ENCODE data around the gene EFCAB14.
"Not testable (repeated sequence)": the region's sequence is repeated elsewhere in the genome, so short reads cannot be mapped to it uniquely, and the experiment has no call there.

The EFCAB14 gene

DNA sequence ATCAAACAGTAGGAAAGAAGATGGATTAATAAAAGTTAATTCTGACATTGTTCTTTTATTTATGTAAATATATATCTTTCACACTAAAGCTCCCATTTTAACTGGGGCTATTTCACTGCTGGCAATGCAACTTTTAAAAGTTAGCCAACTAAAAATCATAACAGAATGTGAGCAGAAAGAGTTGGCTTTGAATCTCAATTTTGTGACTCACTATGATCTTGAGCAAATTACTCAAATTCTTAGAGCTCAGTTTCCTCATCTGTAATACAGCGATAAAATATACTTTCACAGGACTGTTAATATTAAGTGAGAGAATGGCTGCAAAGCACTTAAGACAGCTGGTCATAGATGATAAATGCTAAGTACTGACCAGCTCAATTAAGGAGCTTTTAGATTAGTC lies 10.8 kb downstream of the EFCAB14 start:
- Mint-ChIP-seq H3K4me3 (no peak overlapping the region), H3K27me3 (no peaks in the 10 kb centered on the region), H3K4me1 (peaks cover 6 to 10% of the 10 kb centered on the region in 2 donors), H3K27ac (no peak overlapping the region), H3K36me3 (peaks cover 19 to 33% of the 10 kb centered on the region in 2 donors), H3K9me3 (no peaks in the 10 kb centered on the region)
- no peak for ATAC-seq (replicated peaks)
- no peak for DNase-seq

DNA sequence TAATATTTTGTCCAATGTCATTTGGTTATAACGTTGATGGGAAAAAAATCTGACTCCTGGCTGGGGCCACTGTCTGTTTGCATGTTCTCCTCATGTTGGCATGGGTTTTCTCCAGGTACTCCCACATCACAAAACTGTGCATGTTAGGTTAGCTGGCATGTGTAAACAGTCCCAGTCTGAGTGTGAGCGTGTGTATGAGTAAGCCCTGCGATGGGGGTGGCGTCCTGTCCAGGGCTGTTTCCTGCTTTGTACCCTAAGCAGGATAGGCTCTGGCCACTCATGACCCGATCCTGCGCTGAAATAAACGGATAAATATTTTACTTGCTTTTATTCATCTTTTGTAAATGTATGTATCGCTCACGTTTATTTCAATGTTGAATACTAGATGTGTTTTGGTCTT lies 13.5 kb downstream of the EFCAB14 start:
- Mint-ChIP-seq H3K27me3 (no peaks in the 10 kb centered on the region), H3K36me3 (peaks cover 23 to 35% of the 10 kb centered on the region in 2 donors), H3K27ac (no peak overlapping the region), H3K4me1 (peaks cover 12 to 16% of the 10 kb centered on the region in 2 donors), H3K9me3 (no peaks in the 10 kb centered on the region), H3K4me3 (no peak overlapping the region)
- no peak for ATAC-seq (replicated peaks)
- no peak for DNase-seq

DNA sequence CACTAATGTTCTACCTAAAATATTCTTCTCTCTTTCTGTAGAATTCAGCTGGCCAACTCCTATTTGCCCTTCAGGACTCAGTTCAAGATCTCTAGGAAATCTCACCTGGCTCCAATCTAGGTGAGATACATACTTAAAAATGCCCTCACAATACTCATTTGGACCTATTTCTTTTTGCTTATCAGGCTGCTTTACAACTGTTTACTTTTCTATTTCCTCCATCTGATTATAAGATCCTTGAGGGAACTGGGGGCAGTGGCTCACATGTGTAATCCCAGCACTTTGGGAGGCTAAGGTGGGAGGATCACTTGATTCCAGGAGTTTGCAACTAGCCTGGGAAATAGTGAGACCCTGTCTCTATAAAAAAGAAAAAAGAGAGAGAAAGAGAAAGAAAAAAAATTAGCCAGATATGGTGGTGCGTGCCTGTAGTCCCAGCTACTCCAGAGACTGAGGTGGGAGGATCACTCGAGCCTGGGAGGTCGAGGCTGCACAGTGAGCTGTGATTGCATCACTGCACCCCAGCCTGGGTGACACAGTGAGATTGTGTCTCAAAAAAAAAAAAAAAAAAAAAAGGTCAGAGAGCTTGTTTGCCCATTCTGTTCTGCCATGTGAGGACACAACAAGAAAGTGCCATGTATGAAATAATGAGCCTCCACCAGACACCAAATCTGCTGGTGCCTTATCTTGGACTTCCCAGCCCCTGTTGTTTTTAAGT lies 14.8 kb downstream of the EFCAB14 start:
- no peak overlapping the region for H3K4me3 Mint-ChIP-seq
- DNase-seq (no peak), ATAC-seq (replicated peaks) (no peak)
- no peak overlapping the region for H3K27ac Mint-ChIP-seq
- H3K36me3 Mint-ChIP-seq, result peaks cover 22 to 31% of the 10 kb centered on the region in 2 donors
- H3K9me3 Mint-ChIP-seq, result no peaks in the 10 kb centered on the region
- no peaks in the 10 kb centered on the region for H3K27me3 Mint-ChIP-seq
- peaks cover 15 to 21% of the 10 kb centered on the region in 2 donors for H3K4me1 Mint-ChIP-seq

DNA sequence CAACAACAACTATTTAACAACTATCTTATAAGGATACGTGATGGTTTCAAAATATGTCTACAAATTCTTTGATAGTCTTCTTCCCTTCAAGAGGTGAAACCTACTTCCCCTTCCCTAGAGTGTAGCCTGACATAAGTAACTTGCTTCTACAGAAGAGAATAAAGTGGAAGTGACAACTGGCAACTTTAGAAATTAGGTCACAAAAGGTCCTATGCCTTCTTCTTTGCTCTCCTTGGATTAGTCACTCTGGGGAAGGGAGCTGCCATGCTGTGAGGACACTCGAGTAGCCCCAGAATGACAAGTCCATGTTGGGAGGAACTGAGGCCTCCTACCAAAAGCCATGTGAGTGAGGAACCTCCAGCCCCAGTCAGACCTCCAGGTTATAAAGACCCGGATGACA lies 19.2 kb downstream of the EFCAB14 start:
- H3K4me1 Mint-ChIP-seq, result peaks cover 19 to 25% of the 10 kb centered on the region in 2 donors
- H3K4me3 Mint-ChIP-seq, result no peak overlapping the region
- no peak for DNase-seq
- peaks cover 3 to 6% of the 10 kb centered on the region in 2 donors for H3K9me3 Mint-ChIP-seq
- peak; percentile 87 to 99 for ATAC-seq (replicated peaks)
- peak overlapping the region; percentile 73 for H3K27ac Mint-ChIP-seq
- no peaks in the 10 kb centered on the region for H3K27me3 Mint-ChIP-seq
- peaks cover 32 to 51% of the 10 kb centered on the region in 2 donors for H3K36me3 Mint-ChIP-seq

GRCh38 chr1:46697053-46697452 lies 21.9 kb downstream of the EFCAB14 start:
- H3K36me3 Mint-ChIP-seq, result peaks cover 36 to 42% of the 10 kb centered on the region in 2 donors
- no peak for DNase-seq
- H3K4me3 Mint-ChIP-seq, result no peak overlapping the region
- H3K27ac Mint-ChIP-seq, result no peak overlapping the region
- H3K27me3 Mint-ChIP-seq, result no peaks in the 10 kb centered on the region
- peaks cover 3 to 6% of the 10 kb centered on the region in 2 donors for H3K9me3 Mint-ChIP-seq
- no peak for ATAC-seq (replicated peaks)
- H3K4me1 Mint-ChIP-seq, result peaks cover 13 to 25% of the 10 kb centered on the region in 2 donors

DNA sequence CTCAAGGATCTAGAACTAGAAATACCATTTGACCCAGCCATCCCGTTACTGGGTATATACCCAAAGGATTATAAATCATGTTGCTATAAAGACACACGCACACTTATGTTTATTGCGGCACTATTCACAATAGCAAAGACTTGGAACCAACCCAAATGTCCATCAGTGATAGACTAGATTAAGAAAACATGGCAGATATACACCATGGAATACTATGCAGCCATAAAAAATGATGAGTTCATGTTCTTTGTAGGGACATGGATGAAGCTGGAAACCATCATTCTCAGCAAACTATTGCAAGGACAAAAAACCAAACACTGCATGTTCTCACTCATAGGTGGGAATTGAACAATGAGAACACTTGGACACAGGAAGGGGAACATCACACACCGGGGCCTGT lies 24.2 kb downstream of the EFCAB14 start:
- not testable (repeated sequence) for H3K27ac Mint-ChIP-seq; H3K9me3 Mint-ChIP-seq; ATAC-seq (replicated peaks); H3K27me3 Mint-ChIP-seq; DNase-seq; H3K4me3 Mint-ChIP-seq
- Mint-ChIP-seq H3K4me1 (peaks cover 13 to 25% of the 10 kb centered on the region in 2 donors), H3K36me3 (peaks cover 41 to 51% of the 10 kb centered on the region in 2 donors)

GRCh38 chr1:46692811-46693770 lies 25.8 kb downstream of the EFCAB14 start:
- DNase-seq, result no peak
- Mint-ChIP-seq H3K9me3 (peaks cover 3 to 6% of the 10 kb centered on the region in 2 donors), H3K27ac (no peak overlapping the region), H3K27me3 (no peaks in the 10 kb centered on the region), H3K4me3 (no peak overlapping the region), H3K36me3 (peaks cover 47 to 56% of the 10 kb centered on the region in 2 donors), H3K4me1 (peaks cover 10 to 25% of the 10 kb centered on the region in 2 donors)
- no peak for ATAC-seq (replicated peaks)

- Mint-ChIP-seq H3K4me3 (no peak overlapping the region), H3K27me3 (no peaks in the 10 kb centered on the region), H3K4me1 (peaks cover 10 to 25% of the 10 kb centered on the region in 2 donors), H3K27ac (peak overlapping the region; percentile 14), H3K36me3 (peaks cover 52 to 57% of the 10 kb centered on the region in 2 donors), H3K9me3 (peaks cover 3 to 6% of the 10 kb centered on the region in 2 donors)
- ATAC-seq (replicated peaks) (no peak), DNase-seq (no peak)
These were observed 26.7 kb downstream of the EFCAB14 start for GRCh38 chr1:46691997-46692790.

- H3K27me3 Mint-ChIP-seq, result no peaks in the 10 kb centered on the region
- no peak overlapping the region for H3K27ac Mint-ChIP-seq
- H3K4me3 Mint-ChIP-seq, result no peak overlapping the region
- peaks cover 10 to 25% of the 10 kb centered on the region in 2 donors for H3K4me1 Mint-ChIP-seq
- DNase-seq (no peak), ATAC-seq (replicated peaks) (no peak)
- H3K36me3 Mint-ChIP-seq, result peaks cover 57 to 58% of the 10 kb centered on the region in 2 donors
- peaks cover 3 to 6% of the 10 kb centered on the region in 2 donors for H3K9me3 Mint-ChIP-seq
These were observed 27.9 kb downstream of the EFCAB14 start for GRCh38 chr1:46690931-46691421.

DNA sequence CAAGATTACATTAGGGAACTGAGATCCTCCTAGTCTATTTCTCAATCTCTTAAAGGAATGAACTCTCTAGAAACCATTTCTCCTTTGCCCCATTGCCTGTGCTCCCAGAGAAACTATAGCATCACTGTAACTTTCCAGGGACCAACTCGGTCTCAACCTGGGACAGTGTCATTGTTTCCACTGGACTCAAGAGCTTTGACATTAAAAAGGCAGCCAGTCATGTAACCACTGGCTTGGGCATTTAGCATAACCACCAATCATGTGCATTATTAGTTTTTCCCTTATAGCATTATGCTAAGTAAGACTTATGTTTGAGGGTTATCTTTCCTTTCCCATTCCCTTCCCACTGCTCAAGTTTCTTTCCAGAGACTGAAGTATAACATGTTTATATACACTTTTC lies 29.0 kb downstream of the EFCAB14 start:
- no peak for DNase-seq
- H3K4me1 Mint-ChIP-seq, result peaks cover 10 to 20% of the 10 kb centered on the region in 2 donors
- H3K27ac Mint-ChIP-seq, result peak overlapping the region; percentile 37
- no peaks in the 10 kb centered on the region for H3K9me3 Mint-ChIP-seq
- peaks cover 49 to 51% of the 10 kb centered on the region in 2 donors for H3K36me3 Mint-ChIP-seq
- peak; percentile 81 to 89 for ATAC-seq (replicated peaks)
- H3K4me3 Mint-ChIP-seq, result no peak overlapping the region
- H3K27me3 Mint-ChIP-seq, result no peaks in the 10 kb centered on the region

DNA sequence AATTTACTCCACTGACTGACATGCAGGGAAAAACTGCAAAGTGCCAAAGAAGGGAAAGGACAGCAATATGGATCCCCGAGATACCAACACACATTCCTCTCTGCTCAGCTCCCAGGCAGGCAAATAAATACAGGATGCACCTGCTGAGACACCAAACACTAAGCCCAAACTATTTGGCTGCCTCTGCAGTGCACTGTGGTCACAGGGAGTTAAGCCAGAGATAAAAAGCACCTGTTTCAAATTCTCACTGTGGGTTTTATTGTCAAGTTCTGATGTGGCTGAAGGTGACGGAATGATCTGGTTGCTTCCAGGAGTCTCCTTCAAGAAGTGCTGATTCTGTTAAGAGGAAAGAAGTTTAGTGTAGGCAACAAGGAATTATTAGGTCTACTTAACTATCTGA lies 29.6 kb downstream of the EFCAB14 start:
- H3K9me3 Mint-ChIP-seq, result no peaks in the 10 kb centered on the region
- ATAC-seq (replicated peaks) (no peak), DNase-seq (no peak)
- peaks cover 48 to 50% of the 10 kb centered on the region in 2 donors for H3K36me3 Mint-ChIP-seq
- no peaks in the 10 kb centered on the region for H3K27me3 Mint-ChIP-seq
- peaks cover 10 to 20% of the 10 kb centered on the region in 2 donors for H3K4me1 Mint-ChIP-seq
- H3K27ac Mint-ChIP-seq, result peak overlapping the region; percentile 25
- no peak overlapping the region for H3K4me3 Mint-ChIP-seq

DNA sequence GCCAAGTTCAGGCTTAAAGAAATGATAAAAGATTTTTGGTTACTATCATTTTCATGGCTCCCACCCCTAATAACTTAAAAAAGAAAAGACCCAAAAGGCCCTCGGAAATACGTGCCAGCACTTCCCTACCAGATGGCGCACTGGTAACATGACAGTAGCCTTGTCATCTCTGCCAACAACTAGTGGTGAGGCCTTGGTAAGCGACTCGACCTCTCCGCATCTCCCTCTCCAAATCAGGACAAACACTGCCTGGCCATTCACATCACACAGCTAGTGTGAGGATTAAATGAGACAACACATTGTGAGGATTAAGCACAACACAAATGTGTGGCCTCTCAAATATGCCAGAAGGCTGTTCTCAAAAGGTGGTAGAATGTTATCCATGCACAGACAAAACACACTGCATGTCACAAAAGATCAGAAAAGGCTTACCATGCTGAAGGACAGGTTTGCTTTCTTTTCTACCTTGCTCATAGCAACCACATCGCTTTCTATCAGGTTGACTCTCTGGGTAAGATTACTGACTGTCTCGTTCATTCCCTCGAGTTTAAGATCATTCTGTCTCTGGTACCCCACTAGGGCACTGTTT lies 30.9 kb downstream of the EFCAB14 start:
- no peak overlapping the region for H3K27ac Mint-ChIP-seq

GRCh38 chr1:46687093-46687659 lies 31.7 kb downstream of the EFCAB14 start:
- H3K36me3 Mint-ChIP-seq, result peaks cover 50 to 52% of the 10 kb centered on the region in 2 donors
- H3K27me3 Mint-ChIP-seq, result no peaks in the 10 kb centered on the region
- H3K27ac Mint-ChIP-seq, result no peak overlapping the region
- H3K4me1 Mint-ChIP-seq, result peaks cover 10 to 20% of the 10 kb centered on the region in 2 donors
- DNase-seq (no peak), ATAC-seq (replicated peaks) (no peak)
- no peak overlapping the region for H3K4me3 Mint-ChIP-seq
- no peaks in the 10 kb centered on the region for H3K9me3 Mint-ChIP-seq

More for the DNA sequence above, 30.9 kb downstream of the EFCAB14 start:
- no peaks in the 10 kb centered on the region for H3K27me3 Mint-ChIP-seq
- H3K9me3 Mint-ChIP-seq, result no peaks in the 10 kb centered on the region
- H3K4me3 Mint-ChIP-seq, result no peak overlapping the region
- ATAC-seq (replicated peaks) (no peak), DNase-seq (no peak)
- H3K36me3 Mint-ChIP-seq, result peaks cover 51 to 52% of the 10 kb centered on the region in 2 donors
- peaks cover 10 to 20% of the 10 kb centered on the region in 2 donors for H3K4me1 Mint-ChIP-seq
